LHCN-M2 (cell line): ENCODE measurements around the gene IGDCC3. TPM values are rescaled to one million over a fixed set of nuclear protein-coding genes. Genes with fewer than 3 reads are reported as not detected.

Experiments used
- DNase-seq: peaks from one replicate; pipeline ENCODE4 v3.0.0-alpha.2; 2012; ENCODE audit warnings: low read depth
- total RNA-seq: library from RNA; depleted of rRNA; stranded (reverse); fragments of >200 nt; gene quantifications from 2 replicates; pipeline ENCODE4 v1.2.3, GENCODE V29; 2014; rRNA removed

The IGDCC3 gene
- total RNA-seq, 1 experiment from 2014 or later = not detected

GRCh38 chr15:65292938-65293518, 84.8 kb downstream of the IGDCC3 start:
- DNase-seq = peak; percentile 43

GRCh38 chr15:65290228-65290627, 87.6 kb downstream of the IGDCC3 start:
- no peak for DNase-seq

GRCh38 chr15:65289261-65289854, 88.4 kb downstream of the IGDCC3 start:
- no peak for DNase-seq

DNA sequence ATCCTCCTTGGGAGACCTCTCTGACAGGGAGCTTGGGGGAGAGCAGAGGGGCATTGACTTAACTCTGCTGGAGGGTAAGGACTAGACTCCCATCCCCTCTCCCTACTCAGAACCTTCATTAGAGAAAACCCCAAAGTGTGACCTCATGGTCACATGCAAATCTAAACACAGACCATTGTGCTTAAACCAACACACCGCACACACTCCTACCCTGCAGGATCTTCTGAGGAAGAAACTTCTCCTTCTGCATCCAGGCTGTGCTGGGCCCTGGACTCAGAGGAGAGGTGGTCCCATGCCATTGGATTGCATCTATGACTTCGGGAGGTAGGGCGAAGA, 90.3 kb downstream of the IGDCC3 start:
- peak; percentile 7 for DNase-seq

DNA sequence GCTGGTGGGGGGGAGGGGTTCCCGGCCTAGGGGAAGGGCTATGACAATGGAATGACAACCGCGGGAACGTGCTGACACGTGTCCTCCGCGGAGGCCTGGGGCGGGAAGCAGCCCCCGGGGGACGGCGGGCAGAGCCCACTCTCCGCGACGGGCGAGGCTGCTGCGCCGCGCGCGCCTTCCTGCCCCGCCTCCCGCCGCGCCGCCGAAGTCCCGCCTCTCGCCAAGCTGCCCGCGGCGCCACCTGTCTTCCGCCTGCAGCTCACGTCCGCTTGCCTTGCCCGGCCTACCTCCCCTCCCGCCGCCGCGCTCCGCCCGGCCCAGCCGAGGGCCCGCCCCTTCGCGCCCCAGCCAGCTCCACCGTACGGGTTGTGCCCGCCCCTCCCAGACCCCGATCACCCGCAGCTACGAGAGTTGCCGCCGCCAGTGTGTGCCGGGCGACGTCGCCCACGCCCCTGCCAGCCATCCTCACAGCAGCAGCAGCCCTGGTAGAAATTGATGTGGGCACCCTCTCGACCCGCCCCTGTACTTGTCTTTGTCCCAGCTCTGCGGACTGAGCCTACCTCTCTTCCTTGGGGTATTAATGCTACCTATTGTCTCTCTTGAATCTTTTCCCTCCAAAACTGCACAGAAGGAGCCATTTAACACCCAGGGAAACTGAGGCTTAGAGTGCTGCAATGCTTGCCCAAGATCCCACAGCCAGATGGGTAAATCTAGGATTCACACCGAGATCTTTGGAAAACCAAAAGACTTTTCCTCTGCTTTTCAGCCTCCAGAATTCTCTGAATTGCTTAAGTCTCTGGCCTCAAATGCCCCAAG, 90.9 kb downstream of the IGDCC3 start, which contains the start of gene PARP16:
Gene PARP16 (minus strand): TSS at position 180 of the 816 bp plus-strand sequence. CDS start 457 bp downstream, outside the sequence.
- peak; percentile 81 for DNase-seq

DNA sequence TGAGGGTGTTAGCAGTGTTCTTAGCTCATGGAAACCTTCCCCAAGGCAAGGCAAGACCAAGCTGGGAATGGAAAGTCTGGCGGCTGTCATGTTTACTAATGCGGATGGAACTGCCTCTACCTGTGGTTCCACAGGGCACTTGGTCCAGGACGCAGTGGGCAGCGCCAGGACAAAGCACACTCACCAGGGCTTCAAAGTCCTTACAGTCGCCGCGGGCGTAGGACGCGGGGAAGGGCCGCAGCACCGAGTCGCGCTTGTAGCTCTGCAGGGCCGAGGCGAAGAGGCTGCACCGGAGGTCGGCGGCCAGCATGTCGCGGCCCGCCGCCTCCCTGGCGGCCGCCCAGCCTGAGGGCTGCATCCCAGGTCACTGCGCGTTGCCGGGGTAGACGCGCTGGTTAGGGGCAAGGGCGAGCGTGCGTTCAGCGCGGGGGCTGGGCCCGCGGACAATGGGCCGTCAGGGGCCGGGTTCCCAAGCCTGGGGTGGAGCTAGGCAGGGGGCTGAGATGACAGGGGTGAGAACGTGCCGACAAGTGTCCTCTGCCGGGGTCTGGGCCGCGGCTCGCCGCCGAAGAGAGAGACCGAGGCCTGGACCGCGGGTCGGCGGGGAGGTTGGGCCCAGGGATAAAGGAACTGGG, 91.6 kb downstream of the IGDCC3 start:
- DNase-seq = no peak

- DNase-seq = peak; percentile 14
Measured at GRCh38 chr15:65285291-65286068, 92.3 kb downstream of the IGDCC3 start.

DNA sequence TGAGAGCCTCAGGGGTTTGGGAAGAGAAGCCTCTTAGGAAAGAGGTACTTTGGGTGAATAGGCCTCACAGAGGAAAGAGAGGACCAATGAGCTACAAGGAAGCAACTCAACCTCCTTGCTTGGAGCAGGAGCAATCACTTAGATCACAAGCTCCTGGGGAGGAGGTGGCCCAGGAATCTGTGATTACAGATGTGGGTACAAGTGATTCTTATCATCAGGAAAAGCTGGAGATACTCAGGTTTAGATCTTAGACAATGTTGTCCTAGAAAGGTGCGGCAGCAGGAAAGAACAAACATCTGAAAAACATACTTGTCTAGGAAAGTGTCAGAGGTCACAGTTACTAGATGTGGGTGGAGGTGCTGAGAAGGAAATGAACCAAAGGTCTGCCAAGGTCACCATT, 99.3 kb downstream of the IGDCC3 start:
- no peak for DNase-seq

Other genes starting within 250 kb of the IGDCC3 start
- gene PDCD7, start 244.2 kb downstream of the IGDCC3 start, total RNA-seq = 15.6 and 18.2 TPM in 2 replicates
- 29.5 and 30.7 TPM in 2 replicates for gene CLPX, start 192.7 kb downstream of the IGDCC3 start, total RNA-seq
- under 0.01 and 0.17 TPM in 2 replicates for gene CILP, start 166.5 kb downstream of the IGDCC3 start, total RNA-seq
- 7.3 and 7.8 TPM in 2 replicates for gene PARP16, start 91.1 kb downstream of the IGDCC3 start, total RNA-seq
- not detected in 2 replicates for gene RNU5A-1, start 82.0 kb downstream of the IGDCC3 start, total RNA-seq
- not detected in 2 replicates for gene RNU5B-1, start 73.3 kb downstream of the IGDCC3 start, total RNA-seq
- 6.5 and 7.7 TPM in 2 replicates for gene IGDCC4, start 44.9 kb upstream of the IGDCC3 start, total RNA-seq
- 27.0 and 27.7 TPM in 2 replicates for gene DPP8, start 139.7 kb upstream of the IGDCC3 start, total RNA-seq
- 137 and 144 TPM in 2 replicates for gene HACD3, start 152.5 kb upstream of the IGDCC3 start, total RNA-seq
- gene INTS14, start 233.1 kb upstream of the IGDCC3 start, total RNA-seq = 32.6 and 36.6 TPM in 2 replicates
- gene SLC24A1, start 243.9 kb upstream of the IGDCC3 start, total RNA-seq = 7.1 and 9.3 TPM in 2 replicates